ENCODE measurements around the gene MINDY1.

Gene MINDY1

DNA sequence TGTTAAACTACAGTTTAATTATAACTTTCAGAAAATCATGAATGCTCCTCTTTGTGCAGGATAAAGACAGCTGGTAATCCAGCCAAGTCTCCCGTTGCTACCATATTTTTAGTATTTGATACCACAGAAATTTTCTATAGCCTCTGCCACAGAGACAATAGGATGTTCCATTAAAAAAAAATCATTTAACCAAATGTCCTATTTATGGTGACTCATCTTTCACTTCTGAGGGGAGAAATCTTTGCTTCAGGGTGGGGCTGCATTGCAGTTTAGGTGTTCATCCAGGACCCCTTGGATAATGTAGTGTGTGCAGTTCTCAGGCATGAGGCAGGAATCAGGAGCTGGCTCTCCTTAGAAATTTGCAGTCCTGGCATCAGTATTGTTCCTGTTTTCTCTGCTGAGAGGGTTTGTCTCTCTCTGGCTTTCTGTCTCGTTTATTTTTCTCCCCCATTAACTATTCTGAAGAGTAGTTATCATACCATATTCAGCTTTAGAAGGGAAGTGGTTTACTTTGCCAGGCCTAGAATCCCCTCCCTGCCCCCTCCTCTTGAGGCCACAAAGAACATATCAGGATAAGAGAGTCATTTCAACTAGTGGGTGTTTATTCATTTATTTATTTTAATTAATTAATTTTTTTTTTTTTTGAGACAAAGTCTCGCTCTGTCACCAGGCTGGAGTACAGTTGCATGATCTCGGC, 4.6 kb upstream of the MINDY1 start:
- DNase-seq (ENCODE audit: low spot score), result no peak

- DNase-seq (ENCODE audit: low spot score), result no peak
Measured at GRCh38 chr1:151010346-151010726, 3.6 kb upstream of the MINDY1 start.

- no peak for DNase-seq (ENCODE audit: low spot score)
Measured at GRCh38 chr1:151009674-151010345, 3.1 kb upstream of the MINDY1 start.

DNA sequence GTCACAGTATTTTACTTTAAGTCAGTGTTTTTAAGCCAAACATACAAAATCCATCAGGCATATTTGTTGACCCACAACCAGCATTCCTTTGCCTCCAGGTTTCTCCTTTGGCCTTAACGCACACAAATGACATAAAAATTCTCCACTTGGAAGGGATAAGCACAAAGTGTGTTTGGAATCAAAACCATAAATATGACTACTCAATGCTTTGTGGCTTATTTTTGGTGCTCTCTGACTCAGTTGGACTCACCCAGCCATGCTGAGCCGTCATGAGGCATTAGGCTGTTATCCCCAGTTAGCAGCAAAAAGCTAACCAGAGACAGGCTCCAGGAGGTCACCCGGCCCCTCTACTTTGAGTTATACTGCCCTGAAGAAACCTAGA, 2.5 kb upstream of the MINDY1 start:
- DNase-seq (ENCODE audit: low spot score), result no peak

- DNase-seq (ENCODE audit: low spot score), result peak; percentile 100
Measured at GRCh38 chr1:151008244-151009205, 1.8 kb upstream of the MINDY1 start, which contains the start of gene PRUNE1. PRUNE1 (plus strand) TSS chr1:151008449; CDS start chr1:151008633, 184 bp downstream.

GRCh38 chr1:151007853-151008243, 1.1 kb upstream of the MINDY1 start:
- no peak for DNase-seq (ENCODE audit: low spot score)

- DNase-seq (ENCODE audit: low spot score), result no peak
Measured at GRCh38 chr1:151005729-151006319, 878 bp downstream of the MINDY1 start.

- no peak for DNase-seq (ENCODE audit: low spot score)
Measured at GRCh38 chr1:151003180-151003579, 3.5 kb downstream of the MINDY1 start.

DNA sequence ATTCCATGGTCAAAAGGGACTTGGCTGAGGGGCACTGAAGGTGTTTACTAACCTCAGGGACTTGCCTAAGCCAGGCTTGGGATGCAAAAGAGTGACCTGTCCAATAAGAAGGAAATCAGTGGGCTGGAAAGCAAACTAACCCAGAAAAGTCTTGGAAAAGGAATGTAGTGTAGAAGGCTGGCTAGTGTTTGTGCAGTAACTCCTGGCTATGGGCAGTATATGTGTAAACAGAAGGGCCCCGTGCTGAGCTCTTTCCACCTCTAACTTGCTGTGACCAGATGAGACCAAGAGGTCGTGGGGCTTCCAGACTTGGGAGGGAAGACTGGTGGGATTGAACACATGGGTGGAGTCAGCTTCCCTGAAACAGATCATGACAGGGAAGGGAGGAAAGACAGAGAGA, 4.1 kb downstream of the MINDY1 start:
- DNase-seq (ENCODE audit: low spot score), result no peak

DNA sequence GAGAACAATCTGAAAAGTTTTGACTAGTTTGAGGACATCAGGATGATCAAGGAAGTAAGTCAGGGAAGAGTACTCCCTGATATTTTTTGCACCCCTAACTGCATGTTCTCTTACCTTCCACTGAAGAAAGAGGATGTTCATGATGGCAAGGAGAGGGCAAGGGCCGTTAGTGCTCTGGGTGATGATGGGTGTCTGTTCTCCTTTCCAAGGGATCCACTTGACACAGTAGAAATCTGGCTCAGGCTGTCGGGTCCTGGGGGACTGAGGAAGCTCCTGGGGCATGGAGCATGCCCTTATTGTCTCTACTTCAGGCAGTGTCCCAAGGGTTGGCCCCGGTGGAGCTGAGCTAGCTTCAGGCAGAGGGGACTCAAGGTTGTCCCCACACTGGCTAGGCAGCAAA, 4.7 kb downstream of the MINDY1 start:
- no peak for DNase-seq (ENCODE audit: low spot score)

- DNase-seq (ENCODE audit: low spot score), result no peak
Measured at GRCh38 chr1:151001602-151002001, 5.1 kb downstream of the MINDY1 start.

DNA sequence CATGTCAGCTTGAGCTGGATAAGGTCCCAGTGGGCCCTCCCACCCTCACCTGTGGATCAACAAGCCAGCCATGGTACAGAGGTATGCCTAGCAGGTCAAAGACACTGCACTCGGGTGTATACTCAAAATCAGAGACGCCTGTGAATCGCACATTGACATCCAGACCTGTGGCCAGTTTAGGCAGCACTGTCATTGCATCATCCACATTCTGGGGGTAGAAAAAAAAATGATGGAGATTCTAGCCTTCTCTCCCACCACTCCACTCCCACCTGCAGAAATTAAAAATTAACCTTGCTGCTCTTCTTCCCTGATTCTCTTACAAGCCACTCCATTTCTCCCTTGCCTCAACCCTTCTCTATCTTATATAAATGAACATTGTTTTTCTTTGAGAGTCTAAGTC, 6.3 kb downstream of the MINDY1 start:
- DNase-seq (ENCODE audit: low spot score), result no peak

DNA sequence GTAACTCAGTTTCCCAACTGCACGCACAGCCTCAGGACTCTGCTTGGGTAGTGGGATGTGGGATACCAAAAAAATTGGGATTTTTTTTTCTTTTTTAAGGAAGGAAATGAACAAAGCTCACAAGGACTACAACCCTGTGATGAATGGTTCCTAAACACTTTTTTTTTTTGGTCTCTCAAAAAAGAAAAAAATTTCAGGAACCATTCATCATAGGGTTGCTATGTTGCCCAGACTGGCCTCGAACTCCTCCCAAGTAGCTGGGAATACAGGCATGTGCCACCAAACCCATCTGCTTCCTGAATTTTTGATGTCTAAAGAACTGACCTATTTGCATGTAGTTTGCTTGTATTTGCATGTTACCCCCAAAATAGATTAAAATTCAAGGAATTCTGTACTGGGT, 6.8 kb downstream of the MINDY1 start:
- no peak for DNase-seq (ENCODE audit: low spot score)

DNA sequence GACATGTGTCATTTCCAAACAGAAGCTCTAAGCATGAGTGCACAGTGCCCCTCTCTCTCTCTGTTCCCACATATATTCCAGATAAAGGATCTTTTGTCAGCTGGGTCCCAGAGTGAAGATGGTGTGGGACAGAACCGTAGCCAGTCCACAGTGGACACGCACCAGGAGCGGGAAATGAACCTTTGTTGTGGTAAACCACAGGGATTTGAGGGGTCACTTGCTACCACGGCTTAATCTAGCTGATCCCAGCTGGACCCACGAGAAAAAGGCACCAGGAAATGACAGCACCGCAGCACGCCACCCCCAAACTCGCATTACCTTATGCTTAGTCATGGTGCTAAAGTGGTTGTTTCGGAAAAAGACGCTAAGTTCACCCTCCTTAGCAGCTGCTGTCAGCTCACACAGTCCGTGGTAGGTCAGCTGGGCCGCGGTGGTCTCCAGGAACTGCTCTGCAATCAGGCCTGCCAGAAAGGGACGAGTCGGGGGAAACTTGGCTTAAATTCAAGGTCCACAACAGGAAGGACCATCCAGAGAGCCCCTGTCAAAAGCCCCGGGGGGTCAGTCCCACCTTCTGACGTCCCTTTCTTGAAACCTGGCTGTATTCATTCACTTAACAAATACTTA, 7.5 kb downstream of the MINDY1 start:
- DNase-seq (ENCODE audit: low spot score), result no peak

DNA sequence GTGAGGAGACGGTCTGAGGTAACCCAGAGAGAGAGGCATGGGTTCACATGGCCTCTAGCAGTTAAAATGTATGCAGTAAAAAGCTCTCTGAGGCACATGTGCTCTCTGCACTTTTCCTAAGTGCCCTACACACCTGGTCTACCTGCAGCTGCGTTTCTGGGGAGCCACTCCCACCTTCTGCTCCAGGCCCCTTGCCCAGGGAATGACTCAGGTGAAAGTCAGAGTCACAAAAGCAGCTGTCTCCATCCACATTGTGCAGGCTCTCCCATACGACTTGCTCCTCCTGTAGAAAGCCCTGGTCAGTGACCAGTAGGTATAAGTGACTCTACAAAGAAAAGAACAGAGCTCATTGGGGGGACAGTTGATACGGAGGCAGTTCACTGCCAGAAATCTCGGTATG, 8.8 kb downstream of the MINDY1 start:
- no peak for DNase-seq (ENCODE audit: low spot score)

DNA sequence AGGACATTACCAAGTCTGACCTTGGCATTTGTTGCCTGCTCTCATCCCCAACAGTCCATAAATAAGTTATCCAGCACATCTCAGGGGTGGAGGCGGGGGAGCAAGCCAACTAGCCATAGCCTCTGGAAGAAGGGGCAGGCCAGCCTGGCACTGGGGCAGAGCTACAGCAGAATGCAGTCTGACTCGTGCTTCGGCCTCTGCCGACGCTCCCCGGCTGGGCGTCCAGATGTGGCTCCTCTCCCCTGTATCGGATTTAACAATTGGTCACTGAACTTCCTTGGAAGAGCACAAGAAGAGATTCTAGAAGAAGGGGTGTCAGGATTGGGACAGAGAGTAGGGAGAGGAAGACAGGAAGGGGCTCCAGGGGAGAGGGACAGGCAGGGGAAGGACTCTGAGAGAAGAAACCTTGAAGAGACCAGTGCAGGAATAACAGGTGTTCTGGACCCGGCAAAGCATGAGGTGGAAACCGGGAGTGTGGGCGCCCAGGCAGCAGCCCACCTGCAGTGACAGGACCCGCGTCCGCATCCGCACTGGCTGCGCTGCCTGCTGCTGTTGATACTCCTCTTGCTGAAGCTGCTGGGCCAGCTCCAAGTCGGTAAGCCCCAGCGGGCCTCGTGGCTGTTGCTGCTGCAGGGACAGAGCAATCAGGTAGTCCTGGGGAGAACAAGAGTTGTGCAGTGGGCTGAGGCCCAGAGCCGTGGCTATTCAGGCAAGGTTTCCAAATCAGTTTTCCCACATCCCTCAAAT, 9.4 kb downstream of the MINDY1 start:
- DNase-seq (ENCODE audit: low spot score), result no peak

GRCh38 chr1:150995896-150996295, 10.8 kb downstream of the MINDY1 start:
- DNase-seq (ENCODE audit: low spot score), result no peak

DNA sequence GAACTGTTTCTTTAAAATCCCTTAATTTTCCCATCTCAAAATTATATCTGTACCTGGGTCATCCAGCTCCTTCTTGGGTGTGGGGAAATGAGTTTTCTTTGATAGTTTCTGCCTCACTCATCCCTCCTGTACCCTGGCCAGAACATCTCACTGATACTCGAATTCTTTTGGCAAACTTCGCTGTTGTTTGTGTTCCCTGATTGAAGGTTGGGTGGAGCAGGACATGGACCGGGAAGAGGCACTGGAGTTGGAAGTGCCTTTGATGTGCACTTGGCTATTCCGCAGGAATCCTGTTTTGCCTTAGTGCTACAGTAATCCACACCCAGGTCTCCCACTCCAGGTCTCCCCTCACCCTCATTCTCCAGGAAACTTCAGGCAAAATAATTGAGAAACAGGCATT, 11.2 kb downstream of the MINDY1 start:
- no peak for DNase-seq (ENCODE audit: low spot score)

- DNase-seq (ENCODE audit: low spot score), result no peak
Measured at GRCh38 chr1:150994248-150994647, 12.5 kb downstream of the MINDY1 start.

DNA sequence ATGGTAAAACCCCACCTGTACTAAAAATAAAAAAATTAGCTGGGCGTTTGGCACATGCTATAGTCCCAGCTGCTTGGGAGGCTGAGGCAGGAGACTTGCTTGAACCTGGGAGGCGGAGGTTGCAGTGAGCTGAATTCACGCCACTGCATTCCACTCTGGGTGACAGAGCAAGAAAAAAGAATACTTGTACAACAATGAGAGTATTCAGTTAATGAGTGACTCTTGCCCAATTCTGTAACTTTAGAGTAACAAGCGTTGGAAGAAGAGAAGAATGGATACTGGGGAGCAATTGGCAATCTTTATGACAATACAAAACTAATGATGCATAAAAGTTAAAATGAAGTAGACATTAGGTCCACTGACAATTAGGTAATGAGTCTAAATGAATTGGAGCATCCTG, 14.1 kb downstream of the MINDY1 start:
- no peak for DNase-seq (ENCODE audit: low spot score)

DNA sequence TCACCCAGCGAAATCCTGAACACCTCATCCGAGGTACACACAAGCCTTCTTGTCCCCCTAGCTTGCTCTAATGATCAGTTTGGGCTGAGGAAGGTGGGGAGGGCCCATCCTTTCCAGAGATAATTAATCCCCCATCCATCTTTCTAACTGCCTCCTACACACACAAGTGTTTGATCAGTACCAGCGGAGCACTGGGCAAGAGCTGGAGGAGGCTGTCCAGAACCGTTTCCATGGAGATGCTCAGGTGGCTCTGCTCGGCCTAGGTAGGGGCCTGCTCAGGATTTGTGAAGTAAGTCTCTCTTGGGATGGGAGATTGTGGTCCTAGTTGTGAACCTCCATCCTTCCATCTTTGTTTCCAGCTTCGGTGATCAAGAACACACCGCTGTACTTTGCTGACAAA, 18.8 kb downstream of the MINDY1 start:
- DNase-seq (ENCODE audit: low spot score), result no peak

Measured in D341Med (cell line).